ENCODE data around the gene GPR15LG.

DNA sequence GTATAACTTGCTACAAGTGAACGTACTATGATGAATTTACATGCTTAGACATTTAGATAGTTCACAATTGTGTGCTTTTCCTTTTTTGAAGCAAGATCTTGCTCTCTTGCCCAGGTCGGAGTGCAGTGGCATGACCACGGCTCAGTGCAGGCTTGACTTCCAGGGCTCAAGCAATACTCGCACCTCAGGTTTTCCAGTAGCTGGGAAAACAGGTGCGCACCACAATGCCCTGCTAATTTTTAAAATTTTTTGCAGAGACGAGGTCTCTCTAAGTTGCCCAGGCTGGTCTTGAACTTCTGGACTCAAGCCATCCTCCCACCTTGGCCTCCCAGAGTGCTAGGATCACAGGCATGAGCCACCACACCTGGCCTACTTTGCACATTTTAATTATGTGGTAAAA lies 1.8 kb downstream of the GPR15LG start:
- no peak for TF ChIP-seq POLR2A (IDR thresholded peaks at IDR 0.05)
- TF ChIP-seq, protein P1, sequence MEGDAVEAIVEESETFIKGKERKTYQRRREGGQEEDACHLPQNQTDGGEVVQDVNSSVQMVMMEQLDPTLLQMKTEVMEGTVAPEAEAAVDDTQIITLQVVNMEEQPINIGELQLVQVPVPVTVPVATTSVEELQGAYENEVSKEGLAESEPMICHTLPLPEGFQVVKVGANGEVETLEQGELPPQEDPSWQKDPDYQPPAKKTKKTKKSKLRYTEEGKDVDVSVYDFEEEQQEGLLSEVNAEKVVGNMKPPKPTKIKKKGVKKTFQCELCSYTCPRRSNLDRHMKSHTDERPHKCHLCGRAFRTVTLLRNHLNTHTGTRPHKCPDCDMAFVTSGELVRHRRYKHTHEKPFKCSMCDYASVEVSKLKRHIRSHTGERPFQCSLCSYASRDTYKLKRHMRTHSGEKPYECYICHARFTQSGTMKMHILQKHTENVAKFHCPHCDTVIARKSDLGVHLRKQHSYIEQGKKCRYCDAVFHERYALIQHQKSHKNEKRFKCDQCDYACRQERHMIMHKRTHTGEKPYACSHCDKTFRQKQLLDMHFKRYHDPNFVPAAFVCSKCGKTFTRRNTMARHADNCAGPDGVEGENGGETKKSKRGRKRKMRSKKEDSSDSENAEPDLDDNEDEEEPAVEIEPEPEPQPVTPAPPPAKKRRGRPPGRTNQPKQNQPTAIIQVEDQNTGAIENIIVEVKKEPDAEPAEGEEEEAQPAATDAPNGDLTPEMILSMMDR (IDR thresholded peaks at IDR 0.05) = no peak
